Kidney (tissue), 14 donors: ENCODE data around the gene TNFSF9. TPM values are rescaled to one million over a fixed set of nuclear protein-coding genes. Genes with fewer than 3 reads are reported as not detected.

Experiments used
- DNase-seq, 5 donors: peaks; one replicate each; pipeline ENCODE4 v3.0.0-alpha.2; 2013 to 2020
- FAIRE-seq: peaks from 2 replicates; lab custom pipeline; 2012; peaks lifted over from hg19 to GRCh38; lab: Jason Lieb, UNC
- H3K27ac ChIP-seq, 2 donors: one replicate each; pipeline ENCODE4 v1.7.0; 2013; ENCODE audit warnings: low read depth in 2 of 2, low read length in 2 of 2, inconsistent platforms in 1 of 2
- H3K27me3 ChIP-seq: one replicate; pipeline ENCODE4 v1.7.1; 2013; ENCODE audit warnings: low read length, inconsistent platforms; ENCODE audit not compliant: control insufficient read depth, insufficient read depth
- H3K36me3 ChIP-seq, 3 donors: one replicate each; pipeline versions ENCODE4 v1.7.0 to v1.7.1; 2013; ENCODE audit warnings: low read length in 3 of 3, control low read depth in 1 of 3, inconsistent platforms in 1 of 3; ENCODE audit not compliant: insufficient read depth in 3 of 3, control insufficient read depth in 2 of 3
- H3K4me1 ChIP-seq, 3 donors: one replicate each; pipeline versions ENCODE4 v1.7.0 to v1.7.1; 2013; ENCODE audit warnings: low read length in 3 of 3, inconsistent platforms in 1 of 3, low read depth in 1 of 3; ENCODE audit not compliant: control insufficient read depth in 2 of 3, insufficient read depth in 2 of 3
- H3K4me3 ChIP-seq, 3 donors: one replicate each; pipeline versions ENCODE4 v1.7.0 to v1.8.1; 2013; ENCODE audit warnings: low read length in 3 of 3, control low read depth in 1 of 3, inconsistent platforms in 1 of 3
- H3K9ac ChIP-seq, 3 donors: one replicate each; pipeline versions ENCODE4 v1.7.0 to v1.7.1; 2013; ENCODE audit warnings: low read length in 3 of 3, control low read depth in 1 of 3, inconsistent platforms in 1 of 3
- H3K9me3 ChIP-seq, 3 donors: one replicate each; pipeline versions ENCODE4 v1.7.0 to v1.7.1; 2013; ENCODE audit warnings: low read length in 3 of 3, control low read depth in 1 of 3, inconsistent platforms in 1 of 3; ENCODE audit not compliant: control insufficient read depth in 2 of 3, insufficient read depth in 1 of 3
- intact Hi-C: fragments of 100-400 bp; cut with DNase I; formaldehyde crosslinking; loops from one replicate; pipeline ENCODE4 v1.11.1; 2022
- polyA plus RNA-seq: library from polyadenylated mRNA; stranded (reverse); fragments of 350-450 nt; fragmentation: Illumina TruSeq; extraction: RNeasy Lipid Tissue Mini Kit (QIAGEN cat#74804); gene quantifications from one replicate; pipeline ENCODE4 v1.2.3, GENCODE V29; 2014; ENCODE audit warnings: low read depth, low replicate concordance; ENCODE audit not compliant: insufficient read depth
- total RNA-seq: library from RNA; stranded (reverse); fragmentation: NEBNext Ultra II Directional; extraction: Animal tissue kit (Norgen Biotek cat#: 25700); gene quantifications from one replicate; pipeline ENCODE4 v1.2.1, GENCODE V29; 2021
- TF ChIP-seq, protein P1 (sequence below): IDR thresholded peaks from 3 replicates; pipeline ENCODE4 v1.5.1; 2012; ENCODE audit warnings: mild to moderate bottlenecking, moderate library complexity, borderline replicate concordance; ENCODE audit not compliant: insufficient read depth; ENCODE audit errors: extremely low read depth
- donor health status: control.
- donor health status: control.
- donor health status: control.
- donor health status: control.
- donor health status: control.
- donor health status: DM: yes; HTN: yes; CAD: no.
- donor health status: Normal renal cell carcinoma (clear cell type).

Gene TNFSF9
- total and polyA plus RNA-seq, 2 donors from 2014 or later = 0.62 to 1.1 TPM

- no peak overlapping the region for H3K27ac ChIP-seq
- DNase-seq = no peak
- TF ChIP-seq, protein P1, sequence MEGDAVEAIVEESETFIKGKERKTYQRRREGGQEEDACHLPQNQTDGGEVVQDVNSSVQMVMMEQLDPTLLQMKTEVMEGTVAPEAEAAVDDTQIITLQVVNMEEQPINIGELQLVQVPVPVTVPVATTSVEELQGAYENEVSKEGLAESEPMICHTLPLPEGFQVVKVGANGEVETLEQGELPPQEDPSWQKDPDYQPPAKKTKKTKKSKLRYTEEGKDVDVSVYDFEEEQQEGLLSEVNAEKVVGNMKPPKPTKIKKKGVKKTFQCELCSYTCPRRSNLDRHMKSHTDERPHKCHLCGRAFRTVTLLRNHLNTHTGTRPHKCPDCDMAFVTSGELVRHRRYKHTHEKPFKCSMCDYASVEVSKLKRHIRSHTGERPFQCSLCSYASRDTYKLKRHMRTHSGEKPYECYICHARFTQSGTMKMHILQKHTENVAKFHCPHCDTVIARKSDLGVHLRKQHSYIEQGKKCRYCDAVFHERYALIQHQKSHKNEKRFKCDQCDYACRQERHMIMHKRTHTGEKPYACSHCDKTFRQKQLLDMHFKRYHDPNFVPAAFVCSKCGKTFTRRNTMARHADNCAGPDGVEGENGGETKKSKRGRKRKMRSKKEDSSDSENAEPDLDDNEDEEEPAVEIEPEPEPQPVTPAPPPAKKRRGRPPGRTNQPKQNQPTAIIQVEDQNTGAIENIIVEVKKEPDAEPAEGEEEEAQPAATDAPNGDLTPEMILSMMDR = no peak
- no peak overlapping the region for H3K9ac ChIP-seq
- intact Hi-C loops = no loop called here
- H3K4me3 ChIP-seq = no peak overlapping the region
- FAIRE-seq = no peak
- H3K4me1 ChIP-seq = no peaks in the 10 kb centered on the region
- H3K9me3 ChIP-seq = no peaks in the 10 kb centered on the region
- no peaks in the 10 kb centered on the region for H3K27me3 ChIP-seq
- H3K36me3 ChIP-seq = no peaks in the 10 kb centered on the region
These were observed 20.3 kb downstream of the TNFSF9 start for GRCh38 chr19:6551091-6551490.

- H3K9me3 ChIP-seq = no peaks in the 10 kb centered on the region
- no peaks in the 10 kb centered on the region for H3K4me1 ChIP-seq
- H3K27me3 ChIP-seq = no peaks in the 10 kb centered on the region
- no peak overlapping the region for H3K27ac ChIP-seq
- no peak for FAIRE-seq
- DNase-seq = peak in 1 of 5 donors; percentile 64
- no peak overlapping the region for H3K9ac ChIP-seq
- H3K36me3 ChIP-seq = no peaks in the 10 kb centered on the region
- intact Hi-C loops = no loop called here
- H3K4me3 ChIP-seq = no peak overlapping the region
- TF ChIP-seq, protein P1 = no peak
These were observed 21.0 kb downstream of the TNFSF9 start for GRCh38 chr19:6551607-6552450.

DNA sequence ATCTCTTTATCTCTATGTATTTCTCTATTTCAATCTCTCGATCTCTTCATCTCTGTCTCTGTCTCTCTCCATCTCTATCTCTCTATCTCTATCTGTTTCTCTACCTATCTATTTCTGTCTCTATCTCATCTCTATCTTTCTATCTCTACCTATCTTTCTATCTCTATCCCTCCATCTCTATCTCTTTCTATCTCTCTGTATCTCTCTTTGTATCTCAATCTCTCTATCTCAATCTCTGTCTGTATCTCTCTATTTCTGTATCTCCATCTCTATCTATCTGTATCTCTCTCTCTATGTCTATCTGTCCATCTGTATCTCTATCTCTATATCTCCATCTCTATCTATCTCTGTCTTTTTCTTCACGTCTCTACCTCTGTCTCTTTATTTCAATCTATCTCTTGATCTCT is 25.2 kb downstream of the TNFSF9 start:
- FAIRE-seq (no peak), DNase-seq (no peak)
- no peaks in the 10 kb centered on the region for H3K9me3 ChIP-seq
- no peak overlapping the region for H3K9ac ChIP-seq
- no peaks in the 10 kb centered on the region for H3K36me3 ChIP-seq
- no peak overlapping the region for H3K27ac ChIP-seq
- H3K4me1 ChIP-seq = no peaks in the 10 kb centered on the region
- H3K27me3 ChIP-seq = no peaks in the 10 kb centered on the region
- TF ChIP-seq, protein P1 = no peak
- intact Hi-C loops = no loop called here
- no peak overlapping the region for H3K4me3 ChIP-seq
